Caco-2 (cell line): Measurements from ENCODE around the gene CISTR. TPM values are rescaled to one million over a fixed set of nuclear protein-coding genes. Genes with fewer than 3 reads are reported as not detected.
A peak's percentile ranks its signal among the peaks of the same experiment; 100 is the strongest.

Source experiments
- BruUV-seq: library from RNA; stranded (reverse); fragments of 400-500 nt; replicated peaks from 2 replicates; lab custom pipeline; 2021; lab: Mats Ljungman, UMichigan
- CTCF ChIA-PET: fragments of 300-600 bp; sonication (Branson Sonifier 250); formaldehyde crosslinking; loops from one replicate; lab custom pipeline; 2022; ENCODE audit warnings: antibody characterized with exemption; lab: Charles Lee
- POLR2A ChIA-PET: fragments of 300-600 bp; sonication (Branson Sonifier 250); formaldehyde crosslinking; loops from one replicate; lab custom pipeline; 2022; ENCODE audit warnings: antibody characterized with exemption; lab: Charles Lee
- DNase-seq, 2 experiments: peaks; one replicate each; pipeline versions ENCODE4 v3.0.0 to v3.0.0-alpha.2; 2020 to 2022
- H3K27me3 ChIP-seq: replicated peaks from 2 replicates; pipeline ENCODE4 v1.6.0; 2011; ENCODE audit warnings: low read length; ENCODE audit not compliant: control insufficient read depth, insufficient read depth
- H3K36me3 ChIP-seq: 2 replicates; pipeline ENCODE4 v1.5.1; 2011; ENCODE audit warnings: low read length; ENCODE audit not compliant: control insufficient read depth, insufficient read depth
- H3K4me1 ChIP-seq: fragments of 250-450 bp; sonication (Bioruptor Pico); 2 replicates; pipeline ENCODE4 v1.5.1; 2020; ENCODE audit warnings: mild to moderate bottlenecking
- H3K4me3 ChIP-seq: 2 replicates; pipeline ENCODE4 v1.5.1; 2011; ENCODE audit warnings: low read depth, mild to moderate bottlenecking, control low read depth, low read length
- H3K9me3 ChIP-seq: fragments of 250-450 bp; sonication (Bioruptor Pico); 2 replicates; pipeline ENCODE4 v1.5.1; 2020; ENCODE audit warnings: mild to moderate bottlenecking, moderate library complexity
- H3K27ac Mint-ChIP-seq: one replicate; pipeline ENCODE4 v1.8.0; 2022; ENCODE audit warnings: mixed read lengths; ENCODE audit not compliant: unreplicated experiment
- H3K27me3 Mint-ChIP-seq: one replicate; pipeline ENCODE4 v1.8.0; 2022; ENCODE audit warnings: mixed read lengths; ENCODE audit not compliant: insufficient read depth, unreplicated experiment
- H3K36me3 Mint-ChIP-seq: one replicate; pipeline ENCODE4 v1.8.0; 2022; ENCODE audit warnings: mild to moderate bottlenecking, mixed read lengths; ENCODE audit not compliant: insufficient read depth, unreplicated experiment
- H3K4me1 Mint-ChIP-seq: one replicate; pipeline ENCODE4 v1.8.0; 2022; ENCODE audit warnings: low read depth, mixed read lengths; ENCODE audit not compliant: unreplicated experiment
- H3K4me3 Mint-ChIP-seq: one replicate; pipeline ENCODE4 v1.8.0; 2022; ENCODE audit warnings: mild to moderate bottlenecking, moderate library complexity, mixed read lengths; ENCODE audit not compliant: unreplicated experiment
- H3K9me3 Mint-ChIP-seq: one replicate; pipeline ENCODE4 v1.8.0; 2022; ENCODE audit warnings: mixed read lengths; ENCODE audit not compliant: unreplicated experiment
- intact Hi-C: fragments of 100-400 bp; cut with micrococcal nuclease; formaldehyde crosslinking; loops from one replicate; pipeline ENCODE4 v1.10.0; 2022; ENCODE audit not compliant: unreplicated experiment
- total RNA-seq: library from RNA; stranded (reverse); gene quantifications from 2 replicates; pipeline ENCODE4 v1.2.3, GENCODE V29; 2022
- TF ChIP-seq, protein P1 (sequence below), 2 experiments: fragments of 200-600 bp in 1 of 2; IDR thresholded peaks; 1 replicate in 1 of 2; 2 replicates in 1 of 2; pipeline versions ENCODE4 v1.5.1 to v1.8.0; 2011 to 2022; ENCODE audit warnings: antibody characterized with exemption in 1 of 2, control low read depth in 1 of 2, inconsistent platforms in 1 of 2, low read depth in 1 of 2, low read length in 1 of 2, mild to moderate bottlenecking in 1 of 2, moderate library complexity in 1 of 2; ENCODE audit not compliant: insufficient read depth in 1 of 2, severe bottlenecking in 1 of 2, unreplicated experiment in 1 of 2

CISTR gene
- total RNA-seq, 1 experiment from 2014 or later, result not detected

DNA sequence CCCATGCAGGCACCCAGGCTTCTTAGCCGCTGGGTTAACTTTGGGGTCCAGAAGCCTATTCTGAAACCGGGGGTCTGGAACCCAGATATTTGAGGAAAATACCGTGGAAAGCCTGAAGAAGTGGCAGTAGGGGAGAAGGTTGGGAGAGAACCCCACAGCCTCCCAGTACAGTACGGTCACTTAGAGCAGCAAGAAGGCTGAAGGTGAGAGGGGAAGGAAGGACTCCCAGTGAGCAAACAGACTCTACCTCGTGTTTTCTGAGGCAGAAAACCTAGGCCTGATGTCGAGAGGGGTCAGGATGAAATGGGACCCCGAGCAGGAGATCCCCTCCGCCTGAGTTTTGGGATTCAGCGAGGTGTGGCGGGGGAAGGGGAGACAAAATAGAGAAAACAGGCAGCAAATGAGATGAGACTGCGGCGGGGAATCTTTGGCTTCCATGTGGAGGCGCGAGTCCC lies 13.8 kb downstream of the CISTR start:
- Histone ChIP-seq H3K4me1 (peaks cover 11% of the 10 kb centered on the region), H3K27me3 (no peaks in the 10 kb centered on the region; the same call in 1 of the 2 replicates), H3K36me3 (no peaks in the 10 kb centered on the region), H3K9me3 (no peaks in the 10 kb centered on the region), H3K4me3 (no peak overlapping the region)
- BruUV-seq, result no TSS peak
- H3K36me3 Mint-ChIP-seq, result no peaks in the 10 kb centered on the region
- H3K4me1 Mint-ChIP-seq, result peaks cover 7% of the 10 kb centered on the region
- no peak for DNase-seq
- ChIA-PET CTCF (interaction anchor here (1.1 kb wide), 1 partner anchor 8 kb away, joined by 4 read pairs; no protein-coding TSS in a partner anchor), POLR2A (no interaction called here)
- H3K9me3 Mint-ChIP-seq, result no peaks in the 10 kb centered on the region
- H3K27me3 Mint-ChIP-seq, result peaks cover 8% of the 10 kb centered on the region
- TF ChIP-seq, protein P1, sequence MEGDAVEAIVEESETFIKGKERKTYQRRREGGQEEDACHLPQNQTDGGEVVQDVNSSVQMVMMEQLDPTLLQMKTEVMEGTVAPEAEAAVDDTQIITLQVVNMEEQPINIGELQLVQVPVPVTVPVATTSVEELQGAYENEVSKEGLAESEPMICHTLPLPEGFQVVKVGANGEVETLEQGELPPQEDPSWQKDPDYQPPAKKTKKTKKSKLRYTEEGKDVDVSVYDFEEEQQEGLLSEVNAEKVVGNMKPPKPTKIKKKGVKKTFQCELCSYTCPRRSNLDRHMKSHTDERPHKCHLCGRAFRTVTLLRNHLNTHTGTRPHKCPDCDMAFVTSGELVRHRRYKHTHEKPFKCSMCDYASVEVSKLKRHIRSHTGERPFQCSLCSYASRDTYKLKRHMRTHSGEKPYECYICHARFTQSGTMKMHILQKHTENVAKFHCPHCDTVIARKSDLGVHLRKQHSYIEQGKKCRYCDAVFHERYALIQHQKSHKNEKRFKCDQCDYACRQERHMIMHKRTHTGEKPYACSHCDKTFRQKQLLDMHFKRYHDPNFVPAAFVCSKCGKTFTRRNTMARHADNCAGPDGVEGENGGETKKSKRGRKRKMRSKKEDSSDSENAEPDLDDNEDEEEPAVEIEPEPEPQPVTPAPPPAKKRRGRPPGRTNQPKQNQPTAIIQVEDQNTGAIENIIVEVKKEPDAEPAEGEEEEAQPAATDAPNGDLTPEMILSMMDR (IDR thresholded peaks at IDR 0.05; ENCODE audit: insufficient read depth in 1 of 2, low read depth in 1 of 2, low read length in 1 of 2, severe bottlenecking in 1 of 2, unreplicated experiment in 1 of 2), result no peak
- peak overlapping the region; percentile 13 for H3K4me3 Mint-ChIP-seq
- H3K27ac Mint-ChIP-seq, result no peak overlapping the region
- intact Hi-C loops, result no loop called here

GRCh38 chr12:53737093-53737808 lies 14.5 kb downstream of the CISTR start:
- Histone ChIP-seq H3K9me3 (no peaks in the 10 kb centered on the region), H3K4me3 (no peak overlapping the region), H3K4me1 (peaks cover 11% of the 10 kb centered on the region), H3K36me3 (no peaks in the 10 kb centered on the region), H3K27me3 (no peaks in the 10 kb centered on the region; the same call in 1 of the 2 replicates)
- BruUV-seq, result no TSS peak
- DNase-seq, result no peak
- intact Hi-C loops, result no loop called here
- no peak overlapping the region for H3K4me3 Mint-ChIP-seq
- H3K4me1 Mint-ChIP-seq, result peaks cover 7% of the 10 kb centered on the region
- ChIA-PET CTCF (interaction anchor here (1.1 kb wide), 1 partner anchor 9 kb away, joined by 4 read pairs; no protein-coding TSS in a partner anchor), POLR2A (no interaction called here)
- no peak overlapping the region for H3K27ac Mint-ChIP-seq
- TF ChIP-seq, protein P1 (IDR thresholded peaks at IDR 0.05; ENCODE audit: insufficient read depth in 1 of 2, low read depth in 1 of 2, low read length in 1 of 2, severe bottlenecking in 1 of 2, unreplicated experiment in 1 of 2), result no peak
- peaks cover 12% of the 10 kb centered on the region for H3K27me3 Mint-ChIP-seq
- H3K36me3 Mint-ChIP-seq, result no peaks in the 10 kb centered on the region
- H3K9me3 Mint-ChIP-seq, result no peaks in the 10 kb centered on the region

- TF ChIP-seq, protein P1 (IDR thresholded peaks at IDR 0.05; ENCODE audit: insufficient read depth in 1 of 2, low read depth in 1 of 2, low read length in 1 of 2, severe bottlenecking in 1 of 2, unreplicated experiment in 1 of 2), result no peak
- Mint-ChIP-seq H3K4me3 (no peak overlapping the region), H3K27me3 (peaks cover 12% of the 10 kb centered on the region), H3K4me1 (peaks cover 7% of the 10 kb centered on the region), H3K36me3 (no peaks in the 10 kb centered on the region), H3K27ac (no peak overlapping the region), H3K9me3 (no peaks in the 10 kb centered on the region)
- intact Hi-C loops, result no loop called here
- no peaks in the 10 kb centered on the region for H3K9me3 ChIP-seq
- no TSS peak for BruUV-seq
- H3K4me1 ChIP-seq, result peaks cover 11% of the 10 kb centered on the region
- DNase-seq, result no peak
- POLR2A ChIA-PET, result no interaction called here
- no peak overlapping the region for H3K4me3 ChIP-seq
- H3K36me3 ChIP-seq, result no peaks in the 10 kb centered on the region
- CTCF ChIA-PET, result no interaction called here
- H3K27me3 ChIP-seq, result no peaks in the 10 kb centered on the region; the same call in 1 of the 2 replicates
These were observed 15.2 kb downstream of the CISTR start for GRCh38 chr12:53736592-53736991.
